Ramos (cell line): ENCODE results near the gene GATAD2B.
"Not testable (repeated sequence)": the region's sequence is repeated elsewhere in the genome, so short reads cannot be mapped to it uniquely, and the experiment has no call there.

ENCODE experiments used
- in situ Hi-C: fragments of 300-500 bp; cut with MboI; formaldehyde crosslinking; loops from one replicate; pipeline ENCODE4 v1.14.3; 2022; ENCODE audit warnings: low sequenced_read_pairs; ENCODE audit not compliant: unreplicated experiment

GATAD2B gene

GRCh38 chr1:153845158-153845557, 77.6 kb downstream of the GATAD2B start:
- in situ Hi-C loops, result no loop called here

GRCh38 chr1:153844349-153844748, 78.4 kb downstream of the GATAD2B start:
- in situ Hi-C loops, result not testable (repeated sequence)

- in situ Hi-C loops, result no loop called here
Observed at GRCh38 chr1:153842006-153842471, 80.7 kb downstream of the GATAD2B start.

GRCh38 chr1:153841463-153841994, 81.2 kb downstream of the GATAD2B start:
- in situ Hi-C loops, result no loop called here

- in situ Hi-C loops, result not testable (repeated sequence)
Observed at GRCh38 chr1:153840774-153841173, 82.0 kb downstream of the GATAD2B start.

- in situ Hi-C loops, result not testable (repeated sequence)
Observed at GRCh38 chr1:153833968-153834367, 88.8 kb downstream of the GATAD2B start.

- in situ Hi-C loops, result no loop called here
Observed at GRCh38 chr1:153833171-153833570, 89.6 kb downstream of the GATAD2B start.

- in situ Hi-C loops, result no loop called here
Observed at GRCh38 chr1:153832293-153832692, 90.5 kb downstream of the GATAD2B start.

- in situ Hi-C loops, result no loop called here
Observed at GRCh38 chr1:153831026-153831425, 91.7 kb downstream of the GATAD2B start.

- in situ Hi-C loops, result no loop called here
Observed at GRCh38 chr1:153827168-153827964, 95.4 kb downstream of the GATAD2B start.

GRCh38 chr1:153818876-153819275, 103.9 kb downstream of the GATAD2B start:
- in situ Hi-C loops, result no loop called here

GRCh38 chr1:153816283-153816889, 106.4 kb downstream of the GATAD2B start:
- in situ Hi-C loops, result no loop called here

GRCh38 chr1:153805886-153806719, 116.7 kb downstream of the GATAD2B start:
- in situ Hi-C loops, result no loop called here

GRCh38 chr1:153805042-153805745, 117.6 kb downstream of the GATAD2B start:
- in situ Hi-C loops, result no loop called here

GRCh38 chr1:153804112-153804511, 118.7 kb downstream of the GATAD2B start:
- in situ Hi-C loops, result no loop called here

- in situ Hi-C loops, result no loop called here
Observed at GRCh38 chr1:153803470-153804056, 119.2 kb downstream of the GATAD2B start.

- in situ Hi-C loops, result no loop called here
Observed at GRCh38 chr1:153801786-153802697, 120.7 kb downstream of the GATAD2B start.

- in situ Hi-C loops, result no loop called here
Observed at GRCh38 chr1:153801028-153801625, 121.6 kb downstream of the GATAD2B start.
